Stimulated activated CD8-positive, alpha-beta memory T cell treated with anti-CD3 and anti-CD28 coated beads, Interleukin-2, amount 100 ng/mL, for 48 hours (primary cell): Measurements from ENCODE around the gene CTIF.
A peak's percentile ranks its signal among the peaks of the same experiment; 100 is the strongest.

Experiments
- DNase-seq, 2 donors: peaks; one replicate each; pipeline ENCODE4 v3.0.0-alpha.2; 2020; ENCODE audit warnings: low read depth in 2 of 2

Gene CTIF

GRCh38 chr18:48819781-48820482 lies 281.1 kb downstream of the CTIF start:
- DNase-seq: no peak

DNA sequence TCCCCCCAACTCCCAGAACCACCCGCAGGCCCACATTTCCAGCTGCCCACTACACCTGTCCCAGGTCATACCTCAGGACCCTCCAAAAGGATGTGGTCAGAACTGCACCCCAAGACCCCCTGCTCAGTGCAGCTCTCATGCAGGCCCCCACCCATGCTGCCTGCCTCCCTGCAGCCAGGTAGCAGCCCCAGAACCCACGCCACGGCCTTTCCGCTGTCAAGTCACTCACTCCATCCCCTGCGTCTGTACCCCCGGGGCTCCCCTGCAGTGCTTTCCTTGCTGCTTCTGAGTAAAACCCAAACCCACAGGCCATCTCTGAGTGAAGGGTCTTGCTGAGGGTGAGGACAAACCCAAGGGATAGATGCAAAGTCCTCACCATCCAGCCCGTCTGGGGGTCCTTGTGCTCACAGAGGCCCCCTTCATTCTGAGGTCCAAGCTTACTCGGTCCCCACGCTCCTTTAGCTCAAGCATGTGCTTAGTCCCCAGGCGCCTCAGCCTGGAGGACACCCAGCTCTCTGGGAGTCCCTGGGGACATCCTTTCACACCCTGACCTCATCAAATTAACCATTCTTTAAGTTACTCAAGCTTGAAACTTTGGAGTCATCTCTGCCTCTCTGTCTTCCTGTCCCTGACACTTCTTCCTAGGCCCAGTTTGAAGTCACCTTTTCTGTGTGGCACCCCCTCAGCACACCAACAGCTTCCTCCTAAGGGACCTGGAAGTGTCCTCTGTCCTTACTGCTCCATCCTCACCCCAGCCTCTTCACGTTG lies 281.8 kb downstream of the CTIF start:
- peak in 1 of 2 donors; percentile 22 for DNase-seq

GRCh38 chr18:48821251-48821590 lies 282.4 kb downstream of the CTIF start:
- no peak for DNase-seq

GRCh38 chr18:48821845-48822244 lies 283.0 kb downstream of the CTIF start:
- no peak for DNase-seq

DNA sequence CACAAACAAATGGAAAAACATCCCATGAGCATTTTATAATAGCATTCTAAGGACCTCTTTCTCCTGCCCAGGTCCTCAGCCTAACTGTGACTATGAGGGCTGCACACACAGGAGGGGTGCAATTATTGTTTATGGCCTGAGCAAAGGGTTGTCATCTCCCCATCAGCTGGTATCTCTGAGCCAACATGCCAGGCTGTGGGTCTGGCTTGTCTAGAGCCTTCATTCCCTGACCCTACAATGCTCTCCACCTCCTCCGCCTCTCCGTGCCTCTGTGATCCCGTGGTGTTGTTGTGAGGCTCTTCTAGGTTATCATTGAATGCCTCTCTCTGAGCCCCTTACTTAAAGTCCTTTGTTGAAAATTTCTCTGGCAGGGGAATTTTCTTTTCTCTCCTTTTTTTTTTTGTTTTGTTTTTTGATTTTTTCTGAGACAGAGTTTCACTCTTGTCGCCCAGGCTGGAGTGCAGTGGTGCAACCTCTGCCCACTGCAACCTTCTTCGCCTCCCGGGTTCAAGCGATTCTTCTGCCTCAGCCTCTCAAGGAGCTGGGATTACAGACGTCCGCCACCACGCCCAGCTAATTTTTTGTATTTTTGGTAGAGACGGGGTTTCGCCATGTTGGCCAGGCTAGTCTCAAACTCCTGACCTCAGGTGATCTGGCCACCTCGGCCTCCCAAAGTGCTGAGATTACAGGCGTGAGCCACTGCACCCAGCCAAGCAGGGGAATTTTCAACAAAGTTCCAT lies 285.6 kb downstream of the CTIF start:
- DNase-seq: no peak

- no peak for DNase-seq
Measured at GRCh38 chr18:48825101-48825745, 286.4 kb downstream of the CTIF start.

DNA sequence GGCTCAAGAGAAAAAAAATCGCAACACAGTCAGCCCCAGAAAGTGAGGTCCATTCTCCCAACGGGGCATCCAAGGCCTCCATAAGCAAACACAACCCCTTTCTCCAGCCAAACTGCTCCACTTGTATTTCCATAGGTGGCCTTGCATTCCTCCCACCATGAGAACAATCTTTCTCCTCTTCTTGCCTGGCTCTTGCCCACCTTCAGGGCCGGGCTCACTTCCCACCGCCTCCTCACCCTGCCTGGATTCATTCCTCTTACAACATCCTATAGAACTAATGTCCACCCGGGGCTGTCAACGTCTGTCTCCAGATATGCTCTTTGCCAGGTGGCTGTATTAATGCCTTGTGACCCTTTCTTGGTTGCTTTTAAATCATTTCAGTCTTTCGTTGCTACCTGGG lies 287.4 kb downstream of the CTIF start:
- DNase-seq: no peak

DNA sequence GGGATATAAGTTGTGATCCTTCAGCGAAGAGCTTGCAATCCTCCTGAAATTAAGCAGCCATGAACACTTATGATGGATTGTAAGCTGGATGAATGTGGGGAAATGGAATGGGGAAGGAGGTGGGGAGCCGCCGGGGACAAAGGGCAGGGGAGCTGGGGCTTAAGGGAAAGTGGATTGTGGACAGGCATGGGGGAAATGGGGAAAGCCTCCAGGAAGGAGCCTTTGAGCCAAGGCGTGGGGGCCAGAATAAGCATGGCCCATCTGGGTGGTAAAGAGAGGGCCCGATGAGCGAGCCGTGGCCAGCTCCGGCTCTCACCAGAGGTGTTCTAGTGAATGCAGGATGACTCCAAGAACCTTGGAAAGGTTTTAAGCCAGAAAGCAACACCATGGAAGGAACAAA lies 288.0 kb downstream of the CTIF start:
- no peak for DNase-seq

GRCh38 chr18:48827291-48828193 lies 288.7 kb downstream of the CTIF start:
- DNase-seq: no peak

DNA sequence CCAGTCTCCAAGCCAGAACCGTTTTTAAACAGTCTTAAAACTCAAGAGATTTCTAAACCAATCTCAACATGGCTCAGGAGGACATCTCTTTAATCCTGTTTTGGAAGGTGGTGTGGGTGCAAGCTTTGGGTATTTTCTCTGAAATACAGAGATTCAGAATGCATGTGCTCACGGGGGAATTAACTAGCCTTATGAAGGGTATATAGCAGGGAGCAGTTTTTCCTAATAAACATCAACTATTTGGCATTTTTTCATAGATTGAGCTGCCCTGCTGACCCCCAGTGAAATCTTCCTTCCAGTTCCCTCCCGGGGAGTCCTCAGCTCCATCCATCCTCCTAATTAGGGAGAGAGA lies 289.3 kb downstream of the CTIF start:
- no peak for DNase-seq

GRCh38 chr18:48828691-48829442 lies 290.0 kb downstream of the CTIF start:
- no peak for DNase-seq

- DNase-seq: no peak
Measured at GRCh38 chr18:48829443-48830149, 290.8 kb downstream of the CTIF start.

GRCh38 chr18:48831113-48831759 lies 292.4 kb downstream of the CTIF start:
- no peak for DNase-seq

- no peak for DNase-seq
Measured at GRCh38 chr18:48831802-48832201, 293.0 kb downstream of the CTIF start.

GRCh38 chr18:48832938-48833700 lies 294.3 kb downstream of the CTIF start:
- DNase-seq: no peak

DNA sequence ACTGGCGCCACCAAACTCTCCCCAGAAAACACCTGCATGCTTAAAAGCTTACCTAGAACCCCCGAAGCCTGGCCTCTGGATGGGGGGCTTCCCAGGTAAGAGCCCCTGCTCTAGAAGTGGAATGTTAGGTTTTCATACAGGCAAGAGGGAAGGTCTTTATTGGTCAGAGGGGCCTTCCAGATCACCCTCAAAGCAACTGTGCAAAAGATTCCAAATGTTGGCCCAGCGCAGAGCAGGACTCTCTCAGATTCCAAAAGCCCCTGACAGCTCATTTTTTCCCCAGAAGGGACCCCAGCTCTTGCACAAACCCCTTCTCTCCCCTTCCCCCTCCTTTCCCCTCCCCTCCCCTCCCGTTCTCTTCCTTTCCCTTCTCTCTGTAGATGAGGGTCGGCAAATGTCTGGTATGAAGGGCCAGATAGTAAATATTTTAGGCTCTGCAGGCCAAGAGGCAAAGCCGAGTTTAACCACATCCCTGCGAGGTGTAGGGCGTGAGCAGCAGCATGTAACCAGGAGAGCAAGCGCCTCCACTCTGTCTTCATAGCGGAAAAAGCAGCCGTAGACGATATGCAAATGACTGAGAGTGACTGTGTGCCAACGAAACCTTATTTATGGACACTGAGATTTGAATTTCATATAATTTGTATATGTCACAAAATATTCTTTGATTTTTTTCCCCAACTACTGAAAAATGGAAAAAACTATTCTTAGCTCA lies 295.0 kb downstream of the CTIF start:
- no peak for DNase-seq

DNA sequence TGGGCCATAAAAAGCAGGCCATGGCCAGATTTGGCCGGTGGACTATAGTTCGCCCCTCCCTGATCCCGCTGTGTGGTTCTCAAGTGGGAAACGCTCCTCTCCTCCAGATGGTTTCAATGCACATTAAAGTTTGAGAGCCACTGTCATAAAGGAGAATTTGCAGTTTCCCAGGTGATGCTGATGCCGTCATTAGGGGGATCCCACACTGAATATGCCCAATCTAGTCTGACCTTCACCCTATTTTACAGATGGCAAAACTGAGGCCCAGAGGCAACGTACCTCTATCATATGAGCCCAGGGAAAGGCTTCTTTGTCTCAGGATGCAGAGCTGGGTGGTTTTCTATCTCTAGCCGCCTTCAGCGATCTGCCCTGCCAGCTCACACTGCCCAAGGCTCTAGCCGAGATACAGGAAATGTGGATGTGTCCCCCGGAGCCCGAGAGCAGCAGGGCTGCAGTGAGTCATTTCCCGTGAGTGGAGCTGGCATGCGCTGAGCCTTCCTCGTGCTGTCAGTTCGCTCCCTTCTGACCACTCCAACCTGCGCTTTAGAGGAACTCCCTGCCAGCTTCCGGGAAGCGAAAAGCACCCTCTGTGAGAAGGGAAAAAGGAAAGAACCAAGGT lies 295.7 kb downstream of the CTIF start:
- peak; percentile 64 to 69 for DNase-seq

- no peak for DNase-seq
Measured at GRCh38 chr18:48835119-48835518, 296.3 kb downstream of the CTIF start.
